ENCODE results near the gene ZMAT5.
A peak's percentile ranks its signal among the peaks of the same experiment; 100 is the strongest.

ZMAT5 gene

DNA sequence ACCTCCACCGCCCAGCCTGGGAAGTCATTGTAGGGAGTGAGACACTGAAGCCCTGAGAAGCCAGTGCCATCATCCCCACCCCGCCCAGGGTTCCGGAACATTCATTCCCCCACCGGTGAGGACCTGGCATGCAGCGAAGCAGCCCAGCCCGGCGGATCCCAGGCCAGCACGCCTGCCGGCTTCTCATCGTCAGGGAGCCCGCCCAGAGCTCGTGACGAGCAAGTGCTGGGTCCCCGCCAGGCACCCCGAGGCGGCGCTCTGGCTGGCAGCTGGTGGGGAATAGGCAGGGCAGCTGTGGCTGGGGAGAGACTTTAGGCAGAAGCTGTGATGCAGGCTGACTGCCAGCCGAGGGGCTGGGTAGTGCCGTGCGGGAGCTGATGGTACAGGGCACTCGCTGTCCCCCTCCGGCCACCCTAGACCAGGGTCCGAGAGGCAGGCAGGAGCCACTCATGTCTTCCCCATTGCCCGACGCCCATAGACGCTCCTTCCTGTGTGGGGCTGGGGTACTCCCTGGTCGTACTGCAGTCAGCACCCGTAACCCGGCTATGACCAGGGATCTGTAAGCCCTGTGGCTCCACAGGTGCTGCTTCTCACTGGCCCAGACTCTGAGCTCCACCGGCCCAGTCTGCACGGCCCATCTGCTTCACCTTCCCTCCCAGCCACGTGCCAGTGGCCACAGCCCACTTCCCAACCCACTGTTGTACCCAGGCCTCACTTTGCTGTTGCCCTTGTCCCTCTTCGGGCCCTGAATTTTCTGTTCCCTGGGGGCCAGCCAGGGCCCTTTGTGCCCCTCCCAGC, 71.5 kb downstream of the ZMAT5 start:
- H3K4me1 ChIP-seq: peaks cover 88% of the 10 kb centered on the region
- no peak for TF ChIP-seq Cebpa-rat (IDR thresholded peaks at IDR 0.05)

DNA sequence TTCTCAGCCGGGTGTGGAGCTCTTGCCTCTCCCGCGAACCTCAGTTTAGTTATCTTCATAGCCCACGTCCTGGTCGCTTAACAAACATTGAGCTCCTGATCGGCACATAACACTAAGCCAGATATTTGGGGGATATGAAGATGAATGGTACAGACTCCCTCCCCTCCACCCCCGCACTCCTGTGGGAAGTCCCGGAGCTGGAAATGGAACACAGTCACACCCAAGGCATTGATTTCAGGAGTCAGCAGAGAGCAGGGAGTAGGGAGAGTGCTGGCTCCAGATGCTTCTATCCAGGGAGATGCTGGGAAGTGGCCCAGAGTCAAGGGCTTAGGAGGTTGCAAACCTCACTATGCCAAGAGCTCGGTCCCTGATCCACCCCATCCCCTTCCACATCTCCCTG, 73.1 kb downstream of the ZMAT5 start:
- Histone ChIP-seq H3K36me3 (peaks cover 61% of the 10 kb centered on the region), H3K4me2 (no peak overlapping the region; the same call in 1 of the 2 replicates), H3K9ac (no peak overlapping the region), H3K27me3 (no peaks in the 10 kb centered on the region), H4K20me1 (peaks cover 15% of the 10 kb centered on the region; the same call in 1 of the 2 replicates), H3K27ac (no peak overlapping the region; the same call in 1 of the 2 replicates), H3K9me3 (no peaks in the 10 kb centered on the region), H3K4me3 (no peak overlapping the region), H3K4me1 (peaks cover 84% of the 10 kb centered on the region)
- no peak for TF ChIP-seq Cebpa-rat (IDR thresholded peaks at IDR 0.05)

More for the DNA sequence above, 71.5 kb downstream of the ZMAT5 start:
- H3K4me2 ChIP-seq: peak overlapping the region; percentile 97
- H3K9ac ChIP-seq: peak overlapping the region; percentile 3; the same call in 1 of the 2 replicates
- H4K20me1 ChIP-seq: peaks cover 15% of the 10 kb centered on the region; the same call in 1 of the 2 replicates
- no peaks in the 10 kb centered on the region for H3K9me3 ChIP-seq
- peak overlapping the region; percentile 68 for H3K27ac ChIP-seq
- H3K36me3 ChIP-seq: peaks cover 55% of the 10 kb centered on the region
- no peaks in the 10 kb centered on the region for H3K27me3 ChIP-seq
- H3K4me3 ChIP-seq: no peak overlapping the region

DNA sequence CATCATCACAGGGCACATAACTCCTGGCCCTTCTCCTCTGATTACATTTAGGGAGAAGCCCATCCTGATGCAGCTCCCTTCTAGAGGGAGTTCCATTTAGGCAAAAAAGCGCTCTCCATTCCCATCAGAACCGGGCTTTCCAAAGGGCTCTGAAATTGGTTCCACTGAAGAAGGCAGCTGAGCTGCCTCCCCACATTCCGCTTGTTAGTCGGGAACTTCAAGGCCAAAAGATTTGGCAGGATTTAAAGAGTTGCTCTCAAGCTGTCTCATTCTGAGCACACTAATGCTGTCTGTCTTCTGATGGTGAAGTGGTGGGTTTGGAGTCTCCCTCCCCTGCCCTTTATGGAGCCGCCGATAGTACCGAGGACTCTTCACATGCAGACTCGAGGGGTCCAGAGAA, 73.6 kb downstream of the ZMAT5 start:
- H3K4me1 ChIP-seq: peaks cover 83% of the 10 kb centered on the region
- H3K36me3 ChIP-seq: peaks cover 66% of the 10 kb centered on the region
- H4K20me1 ChIP-seq: peaks cover 20% of the 10 kb centered on the region; the same call in 1 of the 2 replicates
- no peaks in the 10 kb centered on the region for H3K9me3 ChIP-seq
- no peak overlapping the region for H3K4me3 ChIP-seq
- no peaks in the 10 kb centered on the region for H3K27me3 ChIP-seq
- peak overlapping the region; percentile 65; the same call in 1 of the 2 replicates for H3K4me2 ChIP-seq
- TF ChIP-seq Cebpa-rat (IDR thresholded peaks at IDR 0.05): no peak
- H3K9ac ChIP-seq: no peak overlapping the region
- H3K27ac ChIP-seq: no peak overlapping the region; the same call in 1 of the 2 replicates

DNA sequence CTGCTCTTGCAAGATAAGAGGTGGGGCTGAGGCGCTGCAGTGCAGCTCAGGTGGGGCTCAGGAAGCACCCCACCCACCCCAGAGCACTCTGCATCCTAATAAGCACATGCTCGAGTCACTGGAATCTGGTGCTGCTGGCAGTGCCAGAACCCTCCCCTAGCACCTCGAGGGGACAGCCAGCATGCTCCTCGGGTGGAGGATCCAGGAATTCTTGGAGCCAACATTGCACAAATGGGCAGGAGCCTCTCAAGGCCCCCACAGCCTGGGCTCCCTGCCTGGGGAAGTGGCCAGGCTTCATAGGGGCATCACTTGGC, 74.5 kb downstream of the ZMAT5 start:
- peak overlapping the region; percentile 65 for H3K4me2 ChIP-seq
- peaks cover 29% of the 10 kb centered on the region; the same call in 1 of the 2 replicates for H4K20me1 ChIP-seq
- peaks cover 75% of the 10 kb centered on the region for H3K36me3 ChIP-seq
- H3K9me3 ChIP-seq: no peaks in the 10 kb centered on the region
- peak overlapping the region; percentile 4; the same call in 1 of the 2 replicates for H3K4me3 ChIP-seq
- peaks cover 74% of the 10 kb centered on the region for H3K4me1 ChIP-seq
- peak overlapping the region; percentile 62 for H3K27ac ChIP-seq
- TF ChIP-seq Cebpa-rat (IDR thresholded peaks at IDR 0.05): no peak
- H3K9ac ChIP-seq: peak overlapping the region; percentile 51; the same call in 1 of the 2 replicates
- no peaks in the 10 kb centered on the region for H3K27me3 ChIP-seq

DNA sequence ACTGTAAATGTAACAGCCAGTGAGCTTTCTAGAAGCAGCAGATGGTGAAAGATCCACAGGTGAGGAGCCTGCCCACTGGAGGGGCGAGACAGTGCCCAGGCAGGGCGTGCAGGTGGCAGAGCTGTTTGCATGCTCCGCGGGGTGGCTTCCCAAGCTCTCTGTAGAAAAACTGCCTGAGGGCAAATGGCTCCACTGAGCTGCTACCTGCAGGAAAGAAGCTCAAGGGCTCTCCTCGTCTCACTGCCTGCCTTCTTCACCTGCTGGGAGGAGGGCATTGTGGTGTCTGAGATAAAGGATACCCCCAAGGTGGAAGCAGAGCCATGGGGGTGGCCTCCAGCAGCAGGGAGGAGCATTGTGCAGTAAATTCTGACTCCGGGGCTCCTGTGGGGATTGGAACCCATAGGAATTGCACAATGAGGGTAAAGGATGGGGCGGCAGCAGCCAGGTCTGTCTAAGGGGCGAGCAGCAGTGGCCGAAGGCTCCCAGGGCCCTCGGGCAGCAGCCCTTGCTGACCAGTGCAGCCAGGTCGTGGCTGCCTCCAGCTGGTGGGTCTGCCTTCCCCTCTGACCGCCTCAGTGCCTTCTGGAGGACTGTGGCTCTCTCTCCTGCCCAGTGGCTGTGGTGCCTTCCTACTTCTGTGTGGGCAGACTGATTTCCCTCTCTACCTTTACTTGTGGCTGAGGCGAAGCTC, 75.0 kb downstream of the ZMAT5 start:
- TF ChIP-seq Cebpa-rat (IDR thresholded peaks at IDR 0.05): no peak
- H3K4me2 ChIP-seq: peak overlapping the region; percentile 65
- peaks cover 69% of the 10 kb centered on the region for H3K4me1 ChIP-seq
- peaks cover 29% of the 10 kb centered on the region; the same call in 1 of the 2 replicates for H4K20me1 ChIP-seq
- no peaks in the 10 kb centered on the region for H3K9me3 ChIP-seq
- H3K4me3 ChIP-seq: no peak overlapping the region
- H3K27me3 ChIP-seq: no peaks in the 10 kb centered on the region
- peaks cover 80% of the 10 kb centered on the region for H3K36me3 ChIP-seq
- H3K9ac ChIP-seq: peak overlapping the region; percentile 51; the same call in 1 of the 2 replicates
- peak overlapping the region; percentile 23; the same call in 1 of the 2 replicates for H3K27ac ChIP-seq

DNA sequence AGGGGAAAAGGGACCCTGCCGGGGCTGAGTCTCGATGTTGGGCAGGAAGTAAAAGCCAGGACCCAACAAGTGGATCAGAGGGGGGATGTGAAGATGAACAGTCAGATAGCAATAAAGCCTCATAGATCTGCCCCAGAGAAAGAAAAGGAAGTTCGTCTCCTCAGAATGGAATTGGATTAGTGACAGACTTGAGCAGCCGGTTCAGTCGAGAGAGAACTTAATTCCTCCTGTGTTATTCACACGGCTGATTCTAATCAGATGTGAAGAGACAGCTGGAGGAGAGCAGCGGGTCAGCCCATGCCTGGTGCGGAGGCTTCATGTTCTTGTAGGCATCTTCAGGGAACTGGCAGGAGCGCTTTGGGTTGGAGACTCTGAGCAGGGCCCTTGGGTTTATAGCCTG, 76.3 kb downstream of the ZMAT5 start:
- Histone ChIP-seq H3K9ac (no peak overlapping the region), H3K27ac (no peak overlapping the region), H4K20me1 (peaks cover 29% of the 10 kb centered on the region; the same call in 1 of the 2 replicates), H3K4me1 (peaks cover 57% of the 10 kb centered on the region), H3K9me3 (no peaks in the 10 kb centered on the region), H3K4me3 (no peak overlapping the region), H3K27me3 (no peaks in the 10 kb centered on the region), H3K36me3 (peaks cover 87% of the 10 kb centered on the region), H3K4me2 (peak overlapping the region; percentile 19; the same call in 1 of the 2 replicates)
- TF ChIP-seq Cebpa-rat (IDR thresholded peaks at IDR 0.05): no peak

DNA sequence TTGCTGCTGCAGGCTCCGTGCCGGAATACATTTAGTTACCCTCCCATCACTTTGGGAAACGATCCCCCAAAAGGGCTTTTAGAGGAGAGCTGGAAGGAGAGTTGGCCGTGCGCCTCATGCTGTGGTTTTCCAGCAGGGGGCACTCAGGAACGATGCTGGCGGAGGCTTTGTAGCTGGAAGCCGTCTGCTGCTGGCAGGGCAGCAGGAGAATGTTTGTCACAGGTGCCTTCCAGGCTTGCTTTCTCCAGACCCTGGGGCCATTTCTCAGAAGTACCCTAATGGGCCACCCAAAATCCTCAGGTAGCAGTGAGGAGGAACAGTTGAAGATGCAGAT, 77.0 kb downstream of the ZMAT5 start:
- H3K4me1 ChIP-seq: peaks cover 59% of the 10 kb centered on the region
- H3K4me3 ChIP-seq: no peak overlapping the region
- no peaks in the 10 kb centered on the region for H3K27me3 ChIP-seq
- peaks cover 31% of the 10 kb centered on the region; the same call in 1 of the 2 replicates for H4K20me1 ChIP-seq
- no peak overlapping the region for H3K27ac ChIP-seq
- H3K36me3 ChIP-seq: peaks cover 87% of the 10 kb centered on the region
- H3K9me3 ChIP-seq: no peaks in the 10 kb centered on the region
- H3K4me2 ChIP-seq: peak overlapping the region; percentile 19; the same call in 1 of the 2 replicates
- no peak overlapping the region for H3K9ac ChIP-seq
- no peak for TF ChIP-seq Cebpa-rat (IDR thresholded peaks at IDR 0.05)

DNA sequence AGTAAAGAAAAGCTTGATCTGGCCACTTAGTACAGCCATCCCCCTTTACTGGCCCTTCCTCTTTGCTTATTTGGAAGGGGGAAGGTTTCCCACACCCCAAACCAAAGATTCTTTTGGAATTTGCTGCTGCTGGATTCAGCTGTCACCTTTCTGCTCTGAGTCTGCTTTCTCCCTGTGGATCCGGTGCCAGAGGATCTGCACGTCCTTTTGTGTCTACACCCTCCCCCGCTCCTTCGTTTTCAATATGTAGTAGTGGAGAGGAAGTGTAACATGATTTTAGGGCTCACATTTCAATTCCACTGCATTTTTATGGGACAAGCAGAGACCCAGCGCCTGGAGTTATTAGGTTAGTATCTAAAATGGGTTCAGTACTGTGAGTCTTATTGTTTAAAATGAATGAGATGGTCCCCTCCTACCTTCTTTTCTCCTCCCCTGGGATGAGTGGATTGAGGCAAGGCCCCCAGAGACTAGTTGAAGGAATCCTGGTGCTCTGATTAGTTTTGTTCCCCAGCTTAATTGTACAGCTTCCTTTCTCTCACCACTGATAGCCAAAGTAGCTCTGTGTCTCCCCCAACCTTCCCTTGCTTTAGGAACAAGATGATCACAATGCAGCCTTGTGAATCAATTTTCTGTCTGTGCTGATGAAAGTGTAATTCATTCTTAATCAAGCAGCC, 77.5 kb downstream of the ZMAT5 start:
- no peak overlapping the region for H3K4me3 ChIP-seq
- H3K27ac ChIP-seq: no peak overlapping the region
- H3K9me3 ChIP-seq: no peaks in the 10 kb centered on the region
- peaks cover 35% of the 10 kb centered on the region; the same call in 1 of the 2 replicates for H4K20me1 ChIP-seq
- 0 out of 2 replicates have a peak overlapping the region, but pooled peaks have one; percentile 19 for H3K4me2 ChIP-seq
- peaks cover 60% of the 10 kb centered on the region for H3K4me1 ChIP-seq
- no peak for TF ChIP-seq Cebpa-rat (IDR thresholded peaks at IDR 0.05)
- no peak overlapping the region for H3K9ac ChIP-seq
- no peaks in the 10 kb centered on the region for H3K27me3 ChIP-seq
- peaks cover 87% of the 10 kb centered on the region for H3K36me3 ChIP-seq

DNA sequence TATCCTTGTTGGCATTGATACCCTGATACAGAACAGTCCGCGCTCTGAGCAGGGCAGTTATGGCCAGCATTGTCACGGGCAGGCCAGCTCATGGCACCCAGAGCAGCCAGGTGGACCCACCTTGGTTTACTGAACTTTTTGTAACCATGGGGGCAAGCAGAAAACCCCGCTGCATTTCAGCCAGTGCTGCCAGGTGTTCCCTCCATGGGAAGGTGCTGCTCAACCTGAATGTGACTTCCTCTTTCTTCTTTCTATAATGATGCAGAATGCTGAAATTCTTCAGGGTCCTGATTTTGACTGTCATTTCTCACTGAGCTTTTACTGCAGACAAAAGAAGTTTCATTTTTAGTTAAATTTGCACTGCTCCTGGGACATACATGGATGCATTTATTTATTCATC, 82.6 kb downstream of the ZMAT5 start:
- Histone ChIP-seq H3K4me2 (no peak overlapping the region), H3K9me3 (no peaks in the 10 kb centered on the region), H3K27me3 (no peaks in the 10 kb centered on the region), H4K20me1 (peaks cover 20% of the 10 kb centered on the region; the same call in 1 of the 2 replicates), H3K36me3 (peaks cover 94% of the 10 kb centered on the region), H3K27ac (no peak overlapping the region), H3K4me1 (peaks cover 14% of the 10 kb centered on the region), H3K4me3 (no peak overlapping the region), H3K9ac (no peak overlapping the region)
- no peak for TF ChIP-seq Cebpa-rat (IDR thresholded peaks at IDR 0.05)

Data from BLaER1 (cell line).